Measurements from ENCODE around the gene SLC7A11.

SLC7A11 gene

GRCh38 chr4:138242076-138242833 is at the start of gene SLC7A11:
Gene SLC7A11 (minus strand): TSS chr4:138242349. CDS start chr4:138242069, 280 bp downstream.
- DNase-seq: peak; percentile 96

- no peak for DNase-seq
These were observed 49.3 kb upstream of the SLC7A11 start for GRCh38 chr4:138291431-138291830.

- no peak for DNase-seq
These were observed 48.7 kb upstream of the SLC7A11 start for GRCh38 chr4:138290805-138291204.

GRCh38 chr4:138279286-138279685 is 37.1 kb upstream of the SLC7A11 start:
- no peak for DNase-seq

- no peak for DNase-seq
These were observed 35.0 kb upstream of the SLC7A11 start for GRCh38 chr4:138277133-138277532.

GRCh38 chr4:138275963-138276621 is 33.9 kb upstream of the SLC7A11 start:
- DNase-seq: no peak

- no peak for DNase-seq
These were observed 33.1 kb upstream of the SLC7A11 start for GRCh38 chr4:138275216-138275615.

- DNase-seq: no peak
These were observed 27.0 kb upstream of the SLC7A11 start for GRCh38 chr4:138269175-138269574.

GRCh38 chr4:138267835-138268234 is 25.7 kb upstream of the SLC7A11 start:
- DNase-seq: no peak

GRCh38 chr4:138266948-138267347 is 24.8 kb upstream of the SLC7A11 start:
- no peak for DNase-seq

- no peak for DNase-seq
These were observed 21.2 kb upstream of the SLC7A11 start for GRCh38 chr4:138263247-138263816.

- DNase-seq: no peak
These were observed 20.3 kb upstream of the SLC7A11 start for GRCh38 chr4:138262469-138262868.

GRCh38 chr4:138262030-138262429 is 19.9 kb upstream of the SLC7A11 start:
- no peak for DNase-seq

GRCh38 chr4:138259824-138260223 is 17.7 kb upstream of the SLC7A11 start:
- DNase-seq: no peak

GRCh38 chr4:138259271-138259670 is 17.1 kb upstream of the SLC7A11 start:
- DNase-seq: no peak

GRCh38 chr4:138256608-138257007 is 14.5 kb upstream of the SLC7A11 start:
- no peak for DNase-seq

GRCh38 chr4:138255917-138256597 is 13.9 kb upstream of the SLC7A11 start:
- no peak for DNase-seq

GRCh38 chr4:138252551-138252950 is 10.4 kb upstream of the SLC7A11 start:
- DNase-seq: no peak

GRCh38 chr4:138251938-138252337 is 9.8 kb upstream of the SLC7A11 start:
- DNase-seq: no peak

GRCh38 chr4:138249132-138249531 is 7.0 kb upstream of the SLC7A11 start:
- DNase-seq: no peak

- DNase-seq: no peak
These were observed 5.9 kb upstream of the SLC7A11 start for GRCh38 chr4:138248058-138248457.

- DNase-seq: no peak
These were observed 5.5 kb upstream of the SLC7A11 start for GRCh38 chr4:138247643-138248042.

GRCh38 chr4:138243369-138243768 is 1.2 kb upstream of the SLC7A11 start:
- peak; percentile 47 for DNase-seq

- DNase-seq: no peak
These were observed 646 bp upstream of the SLC7A11 start for GRCh38 chr4:138242834-138243156.

Measured in NCI-H146 (cell line).